ENCODE data around the gene AGRN. TPM values are rescaled to one million over a fixed set of nuclear protein-coding genes. Genes with fewer than 3 reads are reported as not detected.
A peak's percentile ranks its signal among the peaks of the same experiment; 100 is the strongest.

Gene AGRN
- total RNA-seq, 1 experiment from 2014 or later, result 175 TPM

GRCh38 chr1:998745-998994 is 21.2 kb upstream of the AGRN start:
- Histone ChIP-seq H2BK15ac (ENCODE audit: low read depth, low read length) (no peak overlapping the region), H3K4me2 (ENCODE audit: insufficient read depth, insufficient read length, low read length) (peak overlapping the region; percentile 9), H4K8ac (replicated peaks; ENCODE audit: insufficient read length, low read depth, low read length) (no peak overlapping the region), H3K23ac (ENCODE audit: insufficient read length, low read depth, low read length) (no peak overlapping the region), H3K27ac (ENCODE audit: insufficient read length, low read depth, low read length) (no peak overlapping the region), H4K5ac (ENCODE audit: insufficient read length, low read depth, low read length) (no peak overlapping the region), H2BK20ac (ENCODE audit: low read depth, low read length, poor library complexity, severe bottlenecking) (no peak overlapping the region), H3K4ac (ENCODE audit: low read depth, low read length) (no peak overlapping the region), H2BK12ac (ENCODE audit: insufficient read length, low read depth, low read length) (no peak overlapping the region), H3K18ac (ENCODE audit: insufficient read length, low read depth, low read length) (no peak overlapping the region), H3T11ph (ENCODE audit: low read length) (no peak overlapping the region), H2BK5ac (ENCODE audit: insufficient read length, low read length) (no peak overlapping the region), H3K9ac (ENCODE audit: extremely low read depth, insufficient read length, low read length) (no peak overlapping the region), H4K91ac (ENCODE audit: insufficient read length, low read depth, low read length) (no peak overlapping the region), H3K79me2 (ENCODE audit: insufficient read depth, low read length) (no peaks in the 10 kb centered on the region), H3K79me1 (ENCODE audit: insufficient read depth, low read depth, low read length, poor library complexity, severe bottlenecking) (no peaks in the 10 kb centered on the region), H3K9me3 (ENCODE audit: control insufficient read depth, low read depth, low read length) (no peaks in the 10 kb centered on the region), H3K14ac (ENCODE audit: insufficient read depth, low read length) (no peak overlapping the region), H3K27me3 (ENCODE audit: insufficient read depth, low read length) (peaks cover 37% of the 10 kb centered on the region; the same call in 1 of the 2 replicates), H4K20me1 (ENCODE audit: control insufficient read depth, insufficient read depth, insufficient read length) (no peaks in the 10 kb centered on the region), H3K4me1 (ENCODE audit: insufficient read depth, low read length) (0 out of 2 replicates have a peak, but pooled peaks cover 1% of the 10 kb centered on the region), H2AFZ (ENCODE audit: low read length) (no peak overlapping the region), H2AK5ac (ENCODE audit: insufficient read length, low read length) (no peak overlapping the region), H3K23me2 (ENCODE audit: insufficient read length, low read depth, low read length, poor library complexity, severe bottlenecking) (peaks cover 20% of the 10 kb centered on the region), H3K56ac (ENCODE audit: insufficient read length, low read depth, low read length) (no peak overlapping the region), H2BK120ac (ENCODE audit: low read depth, low read length, poor library complexity, severe bottlenecking) (no peak overlapping the region)
- DNase-seq, result no peak
- peaks cover 79% of the 10 kb centered on the region for H3K27me3 Mint-ChIP-seq (ENCODE audit: low read depth)
- H3K9me3 Mint-ChIP-seq, result no peaks in the 10 kb centered on the region
- no peak overlapping the region for H3K27ac Mint-ChIP-seq
- H3K4me3 Mint-ChIP-seq, result peak overlapping the region in 1 of 2 experiments; percentile 71; a peak in 3 of 5 replicates
- no CpG with 5 or more reads among the region's 27 CpGs for WGBS (ENCODE audit: extremely low coverage, insufficient read length, low lambda C conversion rate)
- TF ChIP-seq CTCF (conservative IDR thresholded peaks at IDR 0.05), result 0 out of 3 replicates have a peak, but pooled peaks have one; percentile 5
- H3K36me3 Mint-ChIP-seq (ENCODE audit: insufficient read depth in 1 of 3, low read depth in 3 of 3), result no peaks in the 10 kb centered on the region
- peaks cover 5 to 17% of the 10 kb centered on the region in 2 experiments for H3K4me1 Mint-ChIP-seq

All from H9 (cell line).